Middle frontal gyrus (tissue), 1 donor: ENCODE data around the gene TCP1.
"Not testable (repeated sequence)": the region's sequence is repeated elsewhere in the genome, so short reads cannot be mapped to it uniquely, and the experiment has no call there.

Source experiments
- DNase-seq: peaks from one replicate; pipeline ENCODE4 v3.0.0-alpha.2; 2015; ENCODE audit warnings: low spot score; ENCODE audit errors: extremely low spot score

Gene TCP1

DNA sequence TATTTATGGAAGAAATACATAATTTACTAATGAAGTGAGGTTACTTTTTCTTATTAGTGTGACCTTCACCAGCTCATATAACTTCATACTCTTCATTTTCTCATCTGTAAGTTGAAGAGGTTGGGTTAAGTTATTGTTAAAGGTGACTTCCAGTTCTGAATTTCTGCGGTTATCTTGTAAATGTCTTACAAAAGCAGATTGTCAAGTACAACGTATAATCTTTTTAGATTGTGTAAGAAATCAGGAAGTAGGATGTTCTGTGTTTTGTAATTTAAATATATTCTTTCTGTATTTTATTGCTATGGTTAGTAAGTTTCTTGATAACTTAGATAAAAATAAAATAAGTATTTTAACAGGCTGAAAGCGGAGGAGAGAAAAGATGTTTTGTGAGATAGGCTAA lies 50.1 kb downstream of the TCP1 start:
- no peak for DNase-seq

DNA sequence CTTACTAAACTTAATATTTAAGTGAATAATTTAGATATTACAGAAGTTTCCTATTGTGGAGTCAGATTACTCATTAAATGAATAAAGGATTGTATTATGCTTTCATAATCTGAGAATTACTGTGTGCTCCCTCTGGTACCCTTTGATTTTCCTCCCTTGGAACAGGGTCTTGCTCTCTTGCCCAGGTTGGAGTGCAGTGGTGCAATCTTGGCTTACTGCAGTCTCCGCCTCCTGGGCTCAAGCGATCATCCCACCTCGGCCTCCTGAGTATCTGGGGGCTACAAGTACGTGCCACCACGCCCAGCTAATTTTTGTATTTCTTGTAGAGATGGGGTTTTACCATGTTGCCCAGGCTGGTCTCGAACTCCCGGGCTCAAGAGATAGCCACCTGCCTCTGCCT lies 52.5 kb downstream of the TCP1 start:
- no peak for DNase-seq

- DNase-seq: not testable (repeated sequence)
Measured at GRCh38 chr6:159733395-159733794, 56.0 kb downstream of the TCP1 start.

- not testable (repeated sequence) for DNase-seq
Measured at GRCh38 chr6:159732550-159732949, 56.9 kb downstream of the TCP1 start.

DNA sequence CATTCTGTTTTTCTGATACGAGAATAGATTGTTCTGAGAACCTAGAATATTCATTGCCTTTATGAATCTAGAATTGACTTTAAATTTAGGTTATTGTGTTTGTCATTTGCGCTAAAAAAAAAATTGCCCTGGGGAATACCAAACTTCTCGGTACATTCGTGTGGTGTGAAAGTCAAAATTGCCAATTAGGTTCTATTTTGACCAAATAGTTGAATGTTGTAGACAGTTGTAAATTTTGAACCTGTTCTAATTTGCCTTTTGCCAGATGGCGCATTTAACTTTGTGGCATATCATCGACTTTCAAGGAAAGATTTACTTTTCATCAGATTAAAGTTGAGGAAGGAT lies 59.1 kb downstream of the TCP1 start:
- DNase-seq: no peak

DNA sequence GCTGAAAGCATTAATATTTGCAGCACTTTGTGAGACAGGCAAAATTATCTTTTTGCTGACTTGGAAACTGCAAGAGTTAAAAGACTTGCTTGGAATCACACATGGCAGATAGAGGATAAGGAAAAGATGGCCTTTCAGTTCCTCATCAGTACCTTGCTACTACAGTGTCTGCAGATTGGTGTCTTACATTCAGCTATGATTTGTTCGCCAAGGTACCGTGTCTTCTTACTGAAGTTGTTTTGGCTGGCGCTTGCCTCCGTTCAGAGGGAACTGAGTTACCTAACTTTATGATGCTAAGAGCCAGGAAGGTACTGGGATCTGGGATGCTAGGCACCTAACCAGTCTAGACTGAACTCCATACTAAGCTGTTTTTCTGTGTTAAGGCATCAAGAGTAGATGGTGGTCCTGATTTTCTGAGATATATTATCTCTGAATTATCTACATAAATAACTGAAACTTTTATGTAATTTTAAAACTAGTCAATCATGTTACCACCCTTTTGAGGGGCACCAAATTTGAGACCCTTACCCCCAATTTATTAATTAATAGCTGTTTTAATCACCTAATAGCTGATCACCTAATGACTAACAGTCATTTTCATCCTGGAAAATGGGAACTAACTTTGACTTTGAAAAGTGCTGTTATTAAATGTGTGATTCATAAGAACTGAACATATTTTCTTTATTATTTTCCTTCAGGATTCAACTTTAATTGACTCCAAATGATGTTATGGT lies 59.6 kb downstream of the TCP1 start:
- DNase-seq: no peak

DNA sequence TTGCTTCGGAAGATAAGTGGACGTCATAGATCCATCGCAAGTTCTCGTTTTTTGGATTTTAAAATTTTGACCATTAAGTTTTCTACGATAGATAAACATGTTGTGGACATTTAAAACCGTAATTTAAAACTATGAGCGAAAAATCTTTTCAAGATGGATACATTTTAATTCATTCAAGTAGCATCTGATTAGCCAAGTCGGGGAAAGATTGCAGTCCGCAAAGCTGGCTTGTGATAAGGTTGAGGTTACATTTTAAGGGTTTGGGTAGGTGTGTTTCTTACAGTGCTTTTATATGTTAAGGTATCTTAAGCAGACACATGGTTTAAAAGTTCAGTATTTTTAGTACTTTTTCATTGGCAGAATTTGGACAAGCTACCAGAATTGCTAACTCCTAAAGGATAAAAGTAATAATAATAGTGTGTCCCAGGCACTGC lies 60.9 kb downstream of the TCP1 start:
- DNase-seq: no peak
